ENCODE results near the gene TRPM3.

The TRPM3 gene

DNA sequence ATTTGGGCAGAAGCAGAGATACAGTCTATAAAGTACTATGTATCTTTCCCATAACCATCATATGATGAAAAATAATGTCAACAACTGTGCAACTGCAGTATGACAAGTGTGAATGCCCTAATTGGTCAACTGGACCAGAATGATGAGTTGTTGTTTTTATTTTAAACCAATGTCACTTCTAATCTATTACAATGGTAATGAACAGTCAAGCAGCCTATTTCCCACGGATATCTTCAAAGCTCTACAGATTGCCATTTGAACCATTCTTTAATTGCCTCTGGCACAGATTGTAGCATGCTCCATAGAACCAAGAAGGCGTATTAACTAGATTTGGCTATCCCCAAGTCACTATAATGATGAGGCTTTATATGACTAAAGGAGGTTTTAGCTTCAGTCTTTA, 233.6 kb downstream of the TRPM3 start:
- DNase-seq (ENCODE audit: low read depth): no peak

DNA sequence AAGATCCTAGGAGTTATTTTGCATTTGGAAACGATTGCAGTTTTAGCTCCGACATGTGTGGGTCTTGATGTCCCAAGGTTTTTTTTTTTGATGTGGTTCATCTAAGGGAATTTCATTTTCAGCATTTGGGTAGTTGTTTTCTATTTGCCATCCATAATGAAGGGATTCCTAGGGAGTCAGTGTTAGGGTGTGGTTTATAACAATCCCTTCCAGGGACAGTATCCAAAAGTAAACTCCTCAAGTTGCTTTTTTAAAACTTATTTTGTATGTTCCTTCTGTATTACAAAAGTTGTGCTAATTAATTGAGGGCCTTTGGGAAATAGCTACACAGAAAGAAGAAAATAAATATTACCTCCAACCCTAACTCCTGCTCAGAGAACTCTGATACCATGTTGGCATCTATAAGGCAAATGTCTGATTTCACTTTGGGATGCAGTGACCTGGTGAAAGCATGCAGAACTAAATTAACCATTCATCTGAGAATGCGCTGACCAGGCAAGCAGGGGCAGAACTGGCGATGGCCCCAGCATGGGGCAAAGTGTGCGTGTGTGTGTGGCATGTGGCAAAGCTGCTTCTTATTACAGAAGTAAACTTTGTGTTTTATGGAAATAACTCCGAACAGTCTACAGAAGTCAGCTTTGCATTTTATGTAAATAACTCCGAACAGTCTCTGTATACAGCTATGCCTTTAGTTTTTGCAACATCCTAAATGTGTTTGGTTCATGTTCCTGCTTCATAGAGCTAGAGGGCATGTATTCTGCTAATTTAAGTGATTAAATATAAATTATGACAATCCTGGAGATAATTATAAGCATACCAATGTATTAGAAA, 237.2 kb downstream of the TRPM3 start:
- DNase-seq (ENCODE audit: low read depth): peak; percentile 88

DNA sequence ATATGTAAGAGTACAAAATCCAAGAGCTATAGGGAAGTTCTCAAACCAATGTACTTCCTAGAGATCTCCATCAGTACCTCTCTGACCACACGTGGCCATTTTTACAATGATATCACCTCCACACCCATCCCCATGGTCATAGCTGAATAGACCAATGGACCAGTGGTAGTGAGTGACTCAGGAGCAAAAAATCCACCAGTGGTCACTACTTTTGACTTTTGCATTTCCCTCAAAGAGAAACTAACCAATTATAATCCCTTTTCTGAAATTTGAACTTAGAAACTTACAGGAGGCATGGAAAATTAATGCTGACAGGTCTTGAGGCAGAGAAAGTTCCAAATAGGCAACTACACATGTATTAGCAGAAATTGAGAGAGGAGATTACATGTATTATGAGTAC, 238.4 kb downstream of the TRPM3 start:
- DNase-seq (ENCODE audit: low read depth): no peak

DNA sequence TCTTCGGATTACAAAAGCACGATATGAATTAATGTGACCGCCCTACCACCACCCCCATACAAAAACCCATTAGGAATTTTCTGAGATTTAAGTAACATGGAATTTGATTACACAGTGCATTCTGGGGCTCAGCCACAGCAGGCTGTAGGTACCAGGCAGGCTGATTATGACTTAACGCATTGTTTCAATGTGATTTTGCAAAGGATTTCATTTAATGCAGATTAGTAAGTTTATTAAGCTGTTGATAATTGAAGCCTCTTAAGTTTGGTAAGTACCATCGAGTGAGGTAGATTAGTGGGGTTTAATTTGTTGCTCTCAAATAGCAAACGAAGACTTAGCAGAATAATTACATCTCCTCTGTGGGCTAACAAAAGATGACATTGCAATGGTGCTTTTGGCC, 240.1 kb downstream of the TRPM3 start:
- no peak for DNase-seq (ENCODE audit: low read depth)

DNA sequence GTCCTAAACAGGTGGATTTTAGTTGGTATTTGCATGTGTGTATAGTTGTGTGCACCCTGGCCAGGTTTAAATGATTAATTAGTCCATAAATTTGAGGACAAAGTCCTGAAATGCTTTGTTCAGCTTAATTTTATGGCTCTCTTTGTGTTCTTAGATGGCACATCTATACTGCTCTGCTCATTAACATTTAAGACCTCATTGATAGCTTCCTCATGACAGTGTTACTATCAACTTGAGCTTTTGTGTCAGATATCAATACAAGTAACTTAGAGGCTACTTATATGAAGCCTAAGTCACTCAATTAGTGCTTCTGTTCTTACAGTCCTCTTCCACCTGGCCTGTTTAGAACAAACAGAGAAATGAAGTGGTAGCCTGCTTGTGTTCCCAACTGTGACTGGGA, 240.9 kb downstream of the TRPM3 start:
- DNase-seq (ENCODE audit: low read depth): no peak

DNA sequence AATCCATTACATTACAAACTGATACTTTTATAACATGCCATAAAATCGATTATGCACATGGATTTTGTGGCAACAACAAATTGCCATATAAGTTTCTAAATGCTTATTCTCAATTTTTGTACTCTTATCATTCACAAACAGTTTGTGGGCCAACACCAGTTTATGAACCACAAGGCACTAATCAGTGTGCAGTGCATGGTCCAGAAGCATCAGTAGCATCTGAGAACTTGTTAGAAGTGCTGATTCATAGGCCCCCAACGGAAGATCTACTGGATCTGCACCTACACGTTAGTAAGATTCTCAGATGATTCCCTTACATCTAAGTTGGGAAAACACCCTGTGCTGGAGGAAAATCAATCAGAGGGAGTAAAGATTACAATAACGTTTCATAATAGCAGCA, 242.8 kb downstream of the TRPM3 start:
- no peak for DNase-seq (ENCODE audit: low read depth)

DNA sequence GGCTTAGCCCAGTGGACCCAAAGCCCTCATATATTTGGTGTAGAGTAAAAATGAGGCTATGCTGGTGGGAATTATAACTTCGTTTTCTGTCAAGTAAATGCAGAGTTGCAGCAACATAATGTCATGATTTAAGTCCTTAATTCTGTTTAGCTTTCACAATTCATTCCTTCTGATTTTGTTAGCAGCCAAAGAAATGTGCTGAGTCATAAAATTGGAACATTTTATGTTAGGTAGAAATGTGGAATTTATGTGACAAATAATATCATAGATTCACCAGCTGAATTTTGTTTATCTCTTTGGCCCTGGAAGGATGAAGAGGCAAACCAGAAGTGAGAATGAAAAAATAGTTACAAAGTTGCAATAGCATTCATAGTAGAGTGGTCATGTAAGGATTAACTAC, 247.0 kb downstream of the TRPM3 start:
- peak; percentile 46 for DNase-seq (ENCODE audit: low read depth)

DNA sequence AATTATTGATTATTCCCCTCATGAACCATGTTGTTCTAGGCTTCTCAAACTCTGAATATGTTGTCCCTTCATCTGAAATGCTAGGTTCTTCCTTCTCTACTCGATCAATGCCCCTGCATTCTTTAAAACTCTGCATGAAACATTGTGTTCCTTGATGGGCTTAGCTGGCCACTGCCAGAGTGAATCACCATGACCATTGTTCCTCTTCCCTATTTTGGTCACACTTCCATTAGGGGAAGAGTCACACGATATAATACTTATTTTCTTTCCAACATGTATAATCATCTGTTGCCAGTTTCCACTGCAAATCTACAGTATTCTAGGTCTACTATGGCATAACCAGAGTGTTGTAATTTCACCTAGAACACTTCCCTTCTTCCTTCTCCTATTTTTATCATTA, 247.9 kb downstream of the TRPM3 start:
- DNase-seq (ENCODE audit: low read depth): peak; percentile 25

DNA sequence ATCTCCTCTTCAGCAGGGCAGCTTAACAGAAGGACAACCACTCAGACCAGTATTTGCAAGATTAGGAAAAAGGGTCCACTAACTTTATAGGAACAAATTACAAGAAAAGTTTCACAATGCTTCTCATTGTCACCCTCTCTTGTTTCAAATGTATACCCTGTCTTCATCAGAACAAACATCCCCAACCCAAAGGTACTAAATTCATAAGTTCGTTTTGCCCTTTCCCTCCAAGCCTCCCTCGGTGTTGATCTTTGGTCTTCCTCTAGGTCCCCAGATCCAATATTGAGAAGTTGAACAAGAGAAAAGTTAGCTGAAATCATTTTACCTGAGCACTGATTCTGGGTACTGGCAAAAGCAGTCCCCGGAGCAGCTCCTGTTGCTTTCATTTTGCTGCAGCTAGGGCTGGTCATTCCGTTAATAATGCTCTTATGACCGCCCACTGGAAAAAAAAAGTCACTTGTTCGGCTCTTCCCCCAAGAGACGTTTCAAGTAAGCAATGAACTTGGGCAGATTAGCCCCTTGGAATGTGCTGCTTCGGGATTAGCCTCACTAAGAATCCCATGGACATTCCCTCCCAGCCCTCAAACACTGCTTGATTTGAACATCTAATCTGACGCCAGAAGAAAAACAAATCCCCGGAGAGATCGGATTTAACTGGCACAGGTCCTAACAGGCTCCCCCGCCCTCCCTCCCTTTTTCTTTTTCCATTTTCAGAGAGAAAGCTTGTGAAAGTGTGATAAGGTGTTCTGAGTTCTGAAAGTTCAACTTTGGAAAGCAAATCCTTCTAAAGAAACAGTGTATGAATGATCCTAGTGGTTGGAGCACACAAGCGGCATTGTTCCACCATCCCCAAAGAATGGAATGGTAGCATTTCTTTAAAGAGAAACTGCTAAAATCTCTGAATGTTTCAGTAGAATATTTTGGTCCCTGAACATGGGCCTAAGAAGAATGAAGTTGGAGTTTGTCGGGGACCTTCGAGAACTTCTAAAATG, 252.5 kb downstream of the TRPM3 start:
- peak; percentile 74 for DNase-seq (ENCODE audit: low read depth)

DNA sequence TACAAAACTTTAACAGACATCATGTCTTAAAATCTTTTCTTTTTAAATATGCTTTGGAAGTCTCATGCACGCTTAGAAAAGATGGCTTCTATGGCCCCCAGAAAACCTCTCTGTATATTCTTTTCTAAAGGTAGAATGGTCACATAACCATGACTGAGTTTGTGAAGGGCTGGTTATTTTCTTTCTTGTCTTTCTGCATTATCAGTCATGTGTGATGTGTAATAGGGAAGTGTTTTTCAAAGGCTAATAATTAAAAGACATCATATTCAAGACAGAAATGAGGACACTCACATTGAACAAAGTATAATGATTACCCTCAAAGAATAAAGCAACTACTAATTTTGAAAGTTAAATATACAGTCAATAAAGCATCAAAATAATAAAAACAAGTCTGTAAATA, 253.4 kb downstream of the TRPM3 start:
- DNase-seq (ENCODE audit: low read depth): no peak

DNA sequence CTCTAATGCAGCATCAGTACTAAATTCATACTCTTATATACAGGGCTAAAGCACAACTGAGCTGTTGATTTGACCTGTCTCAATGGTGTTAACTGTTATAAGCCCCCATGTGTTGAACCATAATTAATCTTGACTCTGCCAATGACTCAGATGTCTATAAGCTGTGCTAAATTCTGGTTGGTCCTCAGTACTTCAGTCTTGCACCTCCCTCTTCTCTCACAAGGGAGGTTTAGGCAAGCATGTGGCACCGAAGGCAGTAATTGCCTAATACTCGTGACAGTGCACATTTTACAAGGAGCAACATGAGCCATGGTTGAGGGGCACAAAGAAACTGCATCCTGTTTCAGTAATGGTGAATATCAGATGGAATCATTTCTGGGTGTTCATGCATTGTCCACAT, 255.9 kb downstream of the TRPM3 start:
- peak; percentile 64 for DNase-seq (ENCODE audit: low read depth)

DNA sequence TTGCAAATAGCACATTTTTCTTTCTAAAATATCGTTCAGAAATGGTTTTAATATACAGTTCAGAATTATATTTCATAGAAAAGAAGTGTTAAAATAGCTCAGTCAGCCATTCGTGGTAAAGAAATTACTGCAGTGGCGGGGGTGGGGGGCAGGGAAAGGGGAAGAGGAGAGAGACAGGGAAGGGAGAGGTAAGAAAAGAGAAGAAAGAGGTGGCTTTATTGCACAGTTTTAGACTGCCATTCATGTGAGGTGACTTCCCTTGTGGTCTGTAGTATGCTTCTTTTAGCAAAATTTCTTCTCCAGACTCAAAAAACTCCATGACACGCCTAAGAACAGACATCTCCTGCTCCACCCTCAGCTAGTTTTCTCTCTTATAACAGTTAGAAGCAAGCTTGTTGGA, 259.6 kb downstream of the TRPM3 start:
- no peak for DNase-seq (ENCODE audit: low read depth)

DNA sequence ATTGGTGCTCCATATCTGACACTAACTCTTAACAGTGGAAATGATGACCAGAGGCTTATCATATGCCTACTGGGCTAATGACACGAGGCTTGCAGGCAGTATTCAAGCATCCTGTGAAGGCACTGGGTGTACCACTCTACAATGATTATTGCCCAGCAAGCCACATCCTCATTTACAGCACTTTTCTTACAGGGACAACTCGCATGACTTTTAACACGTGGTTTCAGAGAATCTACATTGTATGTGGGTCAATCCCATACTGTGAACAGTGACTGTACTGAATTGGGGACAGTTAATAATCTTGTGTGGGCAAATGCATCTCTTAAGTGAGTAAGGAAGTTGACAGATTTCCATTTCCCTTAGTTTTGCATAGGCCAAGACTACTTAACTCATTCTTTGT, 260.0 kb downstream of the TRPM3 start:
- no peak for DNase-seq (ENCODE audit: low read depth)

DNA sequence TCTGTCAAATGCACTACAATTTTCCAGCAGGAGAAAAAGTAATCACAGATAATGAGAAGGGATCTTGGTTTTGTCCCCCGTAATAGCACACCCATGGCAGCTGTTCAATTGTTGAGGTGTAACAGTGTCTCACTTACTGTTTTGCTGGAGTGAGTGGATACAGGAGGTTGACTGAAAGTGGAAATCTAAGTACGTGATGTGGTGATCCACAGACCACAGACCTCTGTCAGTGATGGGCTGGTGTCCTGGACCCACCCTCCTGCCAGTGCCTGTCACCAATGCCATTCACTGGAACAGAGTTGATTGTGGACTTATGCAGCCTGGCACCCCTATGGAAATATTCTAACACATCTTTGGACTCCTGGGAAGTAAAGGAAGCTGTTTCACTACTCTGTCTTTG, 261.7 kb downstream of the TRPM3 start:
- DNase-seq (ENCODE audit: low read depth): no peak

DNA sequence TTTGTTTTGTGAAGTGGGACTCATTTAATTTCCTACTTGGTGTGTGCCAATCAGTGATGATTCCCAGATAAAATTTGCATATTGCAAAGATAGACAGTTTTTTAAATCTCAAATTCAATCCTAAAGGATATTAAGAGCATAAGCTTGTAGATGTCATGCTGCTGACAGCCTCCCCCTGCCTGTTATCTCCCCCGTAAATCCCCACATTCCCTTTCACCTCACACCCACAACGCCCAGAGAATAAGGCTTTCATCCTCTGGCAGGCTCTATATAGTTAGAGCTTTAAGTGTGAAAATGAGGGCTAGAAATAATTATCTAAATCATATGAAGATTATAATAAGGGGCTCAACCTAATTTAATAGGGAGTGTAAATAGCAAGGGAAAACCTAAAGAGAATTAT, 265.0 kb downstream of the TRPM3 start:
- no peak for DNase-seq (ENCODE audit: low read depth)

DNA sequence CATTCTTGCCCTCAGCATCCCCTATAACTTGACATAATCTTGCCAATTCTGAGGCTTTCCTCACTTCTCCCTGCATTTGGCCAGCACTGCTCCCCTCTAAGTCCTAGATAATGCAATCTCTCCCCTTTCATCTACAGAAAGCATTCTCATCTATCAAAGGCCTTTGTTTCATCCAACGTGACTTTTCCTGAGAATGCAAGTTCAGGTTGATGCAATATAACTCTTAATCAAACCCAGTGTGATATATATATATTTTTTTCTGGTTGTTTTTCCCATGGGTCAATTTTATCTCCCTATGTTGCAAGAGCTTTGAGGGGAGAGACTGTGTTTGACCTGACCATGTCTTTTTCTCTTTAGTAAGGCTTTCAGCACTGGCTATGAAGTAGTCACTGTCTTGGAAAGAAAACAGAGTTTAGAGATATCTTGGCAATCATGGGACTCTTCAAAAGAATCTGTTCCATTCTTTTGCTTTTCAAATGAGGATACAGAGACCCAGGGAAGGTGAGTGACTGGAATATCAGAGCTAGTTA, 268.6 kb downstream of the TRPM3 start:
- no peak for DNase-seq (ENCODE audit: low read depth)

DNA sequence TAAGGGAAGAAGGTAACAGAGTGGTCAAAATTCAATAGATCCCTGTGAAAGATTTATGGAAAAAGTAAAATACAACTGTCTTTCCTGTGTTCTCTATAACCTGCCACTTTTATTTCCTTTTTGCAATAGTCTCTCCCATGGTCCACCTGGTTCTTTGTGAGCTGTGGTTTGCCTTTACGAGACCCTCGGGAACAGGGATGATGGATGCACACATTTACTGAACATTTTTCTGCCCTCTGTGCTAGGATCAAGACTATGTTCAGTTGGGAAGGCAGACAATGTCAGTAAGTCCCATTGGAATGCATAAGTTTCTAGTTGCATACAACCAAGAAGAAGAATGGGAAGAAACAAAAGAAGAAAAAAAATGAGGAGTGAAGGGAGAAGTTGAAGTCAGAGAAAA, 281.2 kb downstream of the TRPM3 start:
- no peak for DNase-seq (ENCODE audit: low read depth)

DNA sequence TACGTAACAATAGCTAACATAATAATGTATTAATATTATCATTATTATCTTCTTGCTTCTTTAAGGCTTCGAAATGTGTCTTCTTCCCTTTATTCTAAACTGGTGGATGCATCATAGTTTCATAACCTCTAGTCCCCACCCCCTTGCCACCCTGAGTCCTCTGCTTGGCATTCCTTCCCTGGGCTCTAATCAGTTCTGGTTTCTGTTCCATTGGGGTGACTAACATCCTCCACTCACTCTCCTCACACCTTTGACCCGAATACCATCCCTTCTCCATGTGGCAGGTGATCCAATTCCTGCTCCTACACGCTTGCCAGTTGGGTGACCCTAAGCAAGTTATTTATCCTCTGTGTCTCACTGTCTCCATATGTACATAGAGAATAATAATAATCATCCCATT, 286.1 kb downstream of the TRPM3 start:
- peak; percentile 51 for DNase-seq (ENCODE audit: low read depth)

DNA sequence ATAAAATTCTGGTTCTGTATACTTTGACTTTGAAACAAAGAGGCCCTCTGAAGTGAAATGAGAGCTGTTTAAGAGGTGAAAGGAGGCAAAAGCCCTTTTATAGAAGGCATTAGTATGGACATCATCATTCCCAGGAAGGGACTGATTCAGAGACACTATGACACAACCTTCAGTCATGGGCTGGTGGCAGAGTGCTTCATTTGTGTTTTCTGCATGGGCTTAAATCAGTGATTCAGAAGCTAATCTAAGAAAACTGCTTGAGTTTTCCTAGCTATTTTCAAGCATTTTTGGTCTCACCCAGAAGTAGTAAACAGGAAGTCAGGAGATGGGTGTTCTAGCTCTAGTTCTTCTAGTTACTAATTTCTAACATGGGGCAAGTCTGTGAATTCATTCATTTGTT, 288.9 kb downstream of the TRPM3 start:
- DNase-seq (ENCODE audit: low read depth): no peak

DNA sequence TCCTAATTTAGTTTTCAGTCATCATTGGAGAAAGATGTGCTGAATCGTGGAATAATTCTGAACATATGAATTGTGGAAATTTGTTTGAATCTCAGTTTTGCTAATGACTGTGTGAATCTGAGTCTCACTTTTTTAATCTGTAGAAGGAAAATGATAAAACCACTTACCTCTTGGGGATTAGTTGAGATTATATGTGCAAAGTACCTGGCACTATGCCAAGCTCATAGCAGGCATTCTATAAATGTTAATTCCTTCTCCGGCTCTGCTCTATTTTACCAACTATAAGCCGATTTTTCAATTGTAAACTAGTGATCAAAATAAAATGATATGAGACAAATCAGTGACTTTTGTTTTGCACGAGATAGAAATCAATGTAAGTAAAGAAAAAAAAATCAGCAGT, 290.8 kb downstream of the TRPM3 start:
- no peak for DNase-seq (ENCODE audit: low read depth)

DNA sequence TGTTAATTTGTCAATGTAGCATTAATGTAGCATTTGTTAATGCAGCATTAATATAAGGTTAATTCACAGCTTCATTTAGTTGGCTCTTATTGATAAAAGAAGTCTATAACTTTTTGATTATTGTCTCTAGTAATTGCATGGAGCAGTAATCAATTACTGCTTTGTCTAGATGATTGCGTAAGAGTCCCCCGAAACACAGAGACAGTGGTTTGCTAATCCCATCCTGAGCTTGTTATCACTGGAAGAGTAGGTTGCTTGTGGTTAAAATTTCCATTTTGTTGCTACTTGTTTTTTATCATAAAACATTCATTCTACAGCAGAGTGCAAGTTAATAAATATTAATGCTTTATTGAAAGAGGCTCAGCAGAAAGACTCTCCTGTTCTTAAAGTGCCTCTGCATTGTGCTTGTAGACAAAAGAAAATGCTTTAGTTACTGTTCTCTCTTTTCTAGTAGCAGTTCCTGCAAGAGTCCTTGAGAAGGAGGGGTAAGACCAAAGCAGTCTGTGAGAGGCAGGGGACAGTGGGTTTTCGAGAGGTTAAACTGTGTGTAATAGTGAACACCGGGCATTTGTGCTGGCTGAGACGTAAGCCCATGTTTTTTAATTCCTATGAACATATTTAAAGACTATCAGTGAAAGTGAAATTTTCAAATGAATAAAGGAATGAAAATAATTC, 291.7 kb downstream of the TRPM3 start:
- no peak for DNase-seq (ENCODE audit: low read depth)

DNA sequence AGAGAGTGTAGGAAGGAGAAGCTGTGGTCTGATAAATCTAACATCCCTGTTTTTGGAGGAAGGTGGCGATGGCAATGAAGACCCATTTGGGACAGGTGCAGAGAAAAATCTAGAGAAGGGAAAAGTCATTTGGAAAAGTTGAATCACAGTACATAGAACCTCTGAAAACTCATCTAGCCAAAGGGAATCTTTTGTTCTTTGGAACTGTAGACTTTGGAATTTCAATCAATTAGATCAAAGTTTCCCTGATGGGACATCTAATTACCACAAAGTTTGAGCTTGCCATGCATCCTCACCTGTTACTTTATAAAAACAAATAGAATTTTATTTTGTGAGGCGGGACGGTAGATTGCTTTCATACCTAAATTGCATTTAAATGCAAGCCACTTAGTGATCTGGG, 294.9 kb downstream of the TRPM3 start:
- DNase-seq (ENCODE audit: low read depth): no peak
